ENCODE measurements around the gene RASGRP2. TPM values are rescaled to one million over a fixed set of nuclear protein-coding genes. Genes with fewer than 3 reads are reported as not detected.
A peak's percentile ranks its signal among the peaks of the same experiment; 100 is the strongest.

The RASGRP2 gene
- polyA plus RNA-seq, 1 donor (not counting 4 experiments of a cell fraction or from before 2014, with no cell fraction given), result 0.49 TPM

DNA sequence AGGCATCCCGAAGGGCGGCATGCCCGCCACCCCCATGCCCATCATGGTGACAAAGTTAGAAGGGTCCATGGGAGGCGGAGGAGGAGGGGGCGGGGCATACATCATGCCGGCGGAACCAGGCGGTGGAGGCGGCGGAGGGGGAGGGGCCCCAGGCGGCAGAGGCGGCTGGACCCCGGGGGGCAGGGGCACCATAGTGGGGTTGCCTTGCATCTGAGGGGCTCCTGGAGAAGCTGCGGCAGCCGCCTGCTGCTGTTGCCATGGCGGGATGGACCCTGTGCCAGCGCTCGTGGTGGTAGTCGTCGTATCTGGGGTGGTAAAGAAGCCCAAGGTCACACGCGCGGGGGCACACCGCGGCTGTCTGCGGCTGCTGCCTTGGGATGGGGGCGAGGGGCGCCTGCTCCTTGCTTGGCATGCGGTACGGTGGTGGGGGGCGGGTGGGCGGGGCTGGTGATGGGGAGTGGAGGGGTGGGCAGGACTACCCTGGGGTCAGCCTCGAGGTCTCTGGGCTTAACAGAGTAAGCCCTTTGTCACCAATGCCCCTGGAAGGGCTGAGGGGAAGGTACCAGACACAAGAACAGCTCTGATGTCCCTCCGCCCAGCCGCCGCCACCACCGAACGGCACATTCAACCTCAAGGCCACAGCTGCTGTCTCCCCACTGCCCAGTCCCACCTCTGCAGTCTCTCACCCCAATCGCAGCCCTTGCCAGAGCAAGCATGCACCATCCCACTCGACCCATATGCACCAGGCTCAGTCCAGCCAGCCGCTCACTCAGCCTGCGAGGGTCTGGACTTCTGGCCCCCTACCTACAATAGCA, 22.1 kb upstream of the RASGRP2 start:
- no peak overlapping the region for H3K4me3 ChIP-seq (ENCODE audit: control insufficient read depth in 2 of 3, extremely low read depth in 1 of 3, insufficient read depth in 2 of 3, low read depth in 1 of 3, low read length in 3 of 3)
- H3K4me2 ChIP-seq (ENCODE audit: control insufficient read depth, extremely low read depth, insufficient read depth, low read depth, low read length), result no peak overlapping the region
- dilution Hi-C loops (cut with MboI; ENCODE audit: extremely low pct_ligation_motif_present, low sequenced_read_pairs), result no loop called here
- peaks cover 58 to 82% of the 10 kb centered on the region in 2 experiments for H3K36me3 ChIP-seq (ENCODE audit: control insufficient read depth in 2 of 2, extremely low read depth in 1 of 2, insufficient read depth in 2 of 2, low read length in 2 of 2)
- H3K27ac ChIP-seq (ENCODE audit: control insufficient read depth, insufficient read depth, low read length), result no peak overlapping the region
- DNase-seq (ENCODE audit: low read depth, low spot score) (no peak), FAIRE-seq (no peak)
- H2AFZ ChIP-seq (ENCODE audit: control insufficient read depth, low read length), result no peak overlapping the region
- no peaks in the 10 kb centered on the region for H3K27me3 ChIP-seq (ENCODE audit: control insufficient read depth, extremely low read depth, insufficient read depth, low read length)
- H3K9me3 ChIP-seq (ENCODE audit: control insufficient read depth, low read depth, low read length), result no peaks in the 10 kb centered on the region
- peaks cover 31% of the 10 kb centered on the region for H4K20me1 ChIP-seq (ENCODE audit: control insufficient read depth, extremely low read depth, insufficient read depth, low read length)
- H3K9me1 ChIP-seq (ENCODE audit: control insufficient read depth, extremely low read depth, insufficient read depth, low read length), result peaks cover 3% of the 10 kb centered on the region
- no peak overlapping the region for H3K9ac ChIP-seq (ENCODE audit: control insufficient read depth, extremely low read depth, insufficient read depth, low read length)
- peaks cover 36% of the 10 kb centered on the region for H3K79me2 ChIP-seq (ENCODE audit: control insufficient read depth, insufficient read depth, low read length)
- TF ChIP-seq, protein P1, sequence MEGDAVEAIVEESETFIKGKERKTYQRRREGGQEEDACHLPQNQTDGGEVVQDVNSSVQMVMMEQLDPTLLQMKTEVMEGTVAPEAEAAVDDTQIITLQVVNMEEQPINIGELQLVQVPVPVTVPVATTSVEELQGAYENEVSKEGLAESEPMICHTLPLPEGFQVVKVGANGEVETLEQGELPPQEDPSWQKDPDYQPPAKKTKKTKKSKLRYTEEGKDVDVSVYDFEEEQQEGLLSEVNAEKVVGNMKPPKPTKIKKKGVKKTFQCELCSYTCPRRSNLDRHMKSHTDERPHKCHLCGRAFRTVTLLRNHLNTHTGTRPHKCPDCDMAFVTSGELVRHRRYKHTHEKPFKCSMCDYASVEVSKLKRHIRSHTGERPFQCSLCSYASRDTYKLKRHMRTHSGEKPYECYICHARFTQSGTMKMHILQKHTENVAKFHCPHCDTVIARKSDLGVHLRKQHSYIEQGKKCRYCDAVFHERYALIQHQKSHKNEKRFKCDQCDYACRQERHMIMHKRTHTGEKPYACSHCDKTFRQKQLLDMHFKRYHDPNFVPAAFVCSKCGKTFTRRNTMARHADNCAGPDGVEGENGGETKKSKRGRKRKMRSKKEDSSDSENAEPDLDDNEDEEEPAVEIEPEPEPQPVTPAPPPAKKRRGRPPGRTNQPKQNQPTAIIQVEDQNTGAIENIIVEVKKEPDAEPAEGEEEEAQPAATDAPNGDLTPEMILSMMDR (optimal IDR thresholded peaks at IDR 0.05 in 1 of 3, IDR thresholded peaks at IDR 0.05 in 1 of 3, conservative IDR thresholded peaks at IDR 0.05 in 1 of 3; ENCODE audit: extremely low read depth in 1 of 3, insufficient read depth in 2 of 3, low read length in 3 of 3), result no peak
- no peak for TF ChIP-seq EZH2 (IDR thresholded peaks at IDR 0.05; ENCODE audit: low read length)
- peaks cover 24% of the 10 kb centered on the region for H3K4me1 ChIP-seq (ENCODE audit: control insufficient read depth, extremely low read depth, insufficient read depth, low read length)

DNA sequence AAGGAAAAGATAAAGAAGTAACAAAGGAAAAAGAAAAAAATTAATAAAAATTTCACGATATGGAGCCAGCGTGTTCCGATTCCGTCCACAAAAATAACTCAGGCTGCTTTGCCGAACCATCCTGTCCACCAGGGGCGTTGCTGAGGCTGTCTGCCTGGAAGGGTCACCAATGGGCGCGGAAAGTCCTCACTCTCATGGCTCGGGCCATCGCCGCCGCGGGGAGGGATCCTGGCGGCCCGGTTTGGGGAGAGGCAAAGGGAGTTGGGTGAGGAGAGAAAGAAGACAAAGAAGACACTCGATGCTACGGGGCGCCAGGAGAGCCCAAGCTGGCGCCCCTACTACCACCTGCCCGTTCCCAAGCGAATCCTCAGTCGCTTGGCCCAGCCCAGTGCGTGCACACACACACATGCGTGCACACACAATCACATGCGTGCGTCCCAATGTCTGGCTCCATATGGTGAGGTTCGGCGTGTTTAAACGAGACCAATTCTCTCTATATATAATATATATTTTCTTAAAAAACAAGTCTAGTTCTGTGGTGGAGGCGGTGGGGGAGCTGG, 21.4 kb upstream of the RASGRP2 start:
- DNase-seq (ENCODE audit: low read depth, low spot score) (no peak), FAIRE-seq (no peak)
- H4K20me1 ChIP-seq (ENCODE audit: control insufficient read depth, extremely low read depth, insufficient read depth, low read length), result peaks cover 27% of the 10 kb centered on the region
- no peak overlapping the region for H3K9ac ChIP-seq (ENCODE audit: control insufficient read depth, extremely low read depth, insufficient read depth, low read length)
- TF ChIP-seq, protein P1 (optimal IDR thresholded peaks at IDR 0.05 in 1 of 3, IDR thresholded peaks at IDR 0.05 in 1 of 3, conservative IDR thresholded peaks at IDR 0.05 in 1 of 3; ENCODE audit: extremely low read depth in 1 of 3, insufficient read depth in 2 of 3, low read length in 3 of 3), result peak; percentile 10 to 24 (median 10)
- TF ChIP-seq EZH2 (IDR thresholded peaks at IDR 0.05; ENCODE audit: low read length), result no peak
- H3K27ac ChIP-seq (ENCODE audit: control insufficient read depth, insufficient read depth, low read length), result no peak overlapping the region
- H3K4me2 ChIP-seq (ENCODE audit: control insufficient read depth, extremely low read depth, insufficient read depth, low read depth, low read length), result no peak overlapping the region
- H3K27me3 ChIP-seq (ENCODE audit: control insufficient read depth, extremely low read depth, insufficient read depth, low read length), result no peaks in the 10 kb centered on the region
- H3K36me3 ChIP-seq (ENCODE audit: control insufficient read depth in 2 of 2, extremely low read depth in 1 of 2, insufficient read depth in 2 of 2, low read length in 2 of 2), result peaks cover 51 to 75% of the 10 kb centered on the region in 2 experiments
- H2AFZ ChIP-seq (ENCODE audit: control insufficient read depth, low read length), result no peak overlapping the region
- dilution Hi-C loops (cut with MboI; ENCODE audit: extremely low pct_ligation_motif_present, low sequenced_read_pairs), result no loop called here
- peaks cover 30% of the 10 kb centered on the region for H3K79me2 ChIP-seq (ENCODE audit: control insufficient read depth, insufficient read depth, low read length)
- H3K4me1 ChIP-seq (ENCODE audit: control insufficient read depth, extremely low read depth, insufficient read depth, low read length), result peaks cover 24% of the 10 kb centered on the region
- peaks cover 3% of the 10 kb centered on the region for H3K9me1 ChIP-seq (ENCODE audit: control insufficient read depth, extremely low read depth, insufficient read depth, low read length)
- no peaks in the 10 kb centered on the region for H3K9me3 ChIP-seq (ENCODE audit: control insufficient read depth, low read depth, low read length)
- H3K4me3 ChIP-seq (ENCODE audit: control insufficient read depth in 2 of 3, extremely low read depth in 1 of 3, insufficient read depth in 2 of 3, low read depth in 1 of 3, low read length in 3 of 3), result no peak overlapping the region

All from keratinocyte (primary cell).